KMS-11 (cell line): ENCODE measurements around the gene ERO1A.

Experiments used
- H2AFZ ChIP-seq: fragments of 200-600 bp; sonication (generic); 2 replicates; pipeline ENCODE4 v1.6.1; 2016; ENCODE audit warnings: antibody characterized with exemption, mixed run types, low read depth
- H3K27ac ChIP-seq: fragments of 200-600 bp; sonication (generic); 2 replicates; pipeline ENCODE4 v1.6.1; 2016; ENCODE audit warnings: mild to moderate bottlenecking, mixed run types
- H3K27me3 ChIP-seq: fragments of 200-600 bp; sonication (generic); 2 replicates; pipeline ENCODE4 v1.6.1; 2017; ENCODE audit warnings: mild to moderate bottlenecking, low read depth, mixed run types, moderate library complexity; ENCODE audit not compliant: insufficient read depth
- H3K36me3 ChIP-seq: fragments of 200-600 bp; sonication (generic); 2 replicates; pipeline ENCODE4 v1.6.1; 2017; ENCODE audit warnings: mild to moderate bottlenecking, mixed run types; ENCODE audit not compliant: insufficient read depth
- H3K4me1 ChIP-seq: fragments of 200-600 bp; sonication (generic); 2 replicates; pipeline ENCODE4 v1.6.1; 2016; ENCODE audit warnings: mild to moderate bottlenecking, low read depth, mixed run types; ENCODE audit not compliant: poor library complexity, severe bottlenecking
- H3K4me2 ChIP-seq: fragments of 200-600 bp; sonication (generic); 2 replicates; pipeline ENCODE4 v1.7.0; 2016; ENCODE audit warnings: mild to moderate bottlenecking, mixed run types
- H3K4me3 ChIP-seq: fragments of 200-600 bp; sonication (generic); IDR thresholded peaks from 2 replicates; pipeline ENCODE4 v1.6.1; 2017; ENCODE audit warnings: low read depth, low read length, mixed read lengths; ENCODE audit not compliant: insufficient read depth
- H3K79me2 ChIP-seq: fragments of 200-600 bp; sonication (generic); 2 replicates; pipeline ENCODE4 v1.6.1; 2016; ENCODE audit warnings: low read depth, mixed run types; ENCODE audit not compliant: insufficient read depth
- H3K9ac ChIP-seq: fragments of 200-600 bp; sonication (generic); 2 replicates; pipeline ENCODE4 v1.6.1; 2016; ENCODE audit warnings: mild to moderate bottlenecking, mixed run types
- H4K20me1 ChIP-seq: fragments of 200-600 bp; sonication (generic); 2 replicates; pipeline ENCODE4 v1.6.1; 2016; ENCODE audit warnings: mild to moderate bottlenecking, mixed run types; ENCODE audit not compliant: insufficient read depth
- CTCF ChIP-seq: fragments of 200-600 bp; sonication (generic); conservative IDR thresholded peaks from 2 replicates; pipeline ENCODE4 v1.6.1; 2017; ENCODE audit warnings: low read depth, mild to moderate bottlenecking, antibody characterized with exemption, low read length, moderate library complexity, mixed read lengths

The ERO1A gene

GRCh38 chr14:52703664-52704063 is 8.3 kb upstream of the ERO1A start:
- Histone ChIP-seq H4K20me1 (no peaks in the 10 kb centered on the region), H3K79me2 (peaks cover 16% of the 10 kb centered on the region), H2AFZ (no peak overlapping the region), H3K4me1 (peaks cover 10% of the 10 kb centered on the region), H3K27me3 (no peaks in the 10 kb centered on the region), H3K9ac (no peak overlapping the region), H3K27ac (no peak overlapping the region), H3K36me3 (no peaks in the 10 kb centered on the region; the same call in 1 of the 2 replicates), H3K4me2 (no peak overlapping the region), H3K4me3 (no peak overlapping the region)
- TF ChIP-seq CTCF = no peak

- H3K4me1 ChIP-seq = peaks cover 5% of the 10 kb centered on the region
- no peaks in the 10 kb centered on the region for H4K20me1 ChIP-seq
- H2AFZ ChIP-seq = no peak overlapping the region
- no peak overlapping the region for H3K4me3 ChIP-seq
- peaks cover 12% of the 10 kb centered on the region for H3K79me2 ChIP-seq
- H3K9ac ChIP-seq = no peak overlapping the region
- no peaks in the 10 kb centered on the region for H3K36me3 ChIP-seq
- H3K4me2 ChIP-seq = no peak overlapping the region
- H3K27ac ChIP-seq = no peak overlapping the region
- H3K27me3 ChIP-seq = no peaks in the 10 kb centered on the region
- no peak for TF ChIP-seq CTCF
These were observed 7.9 kb upstream of the ERO1A start for GRCh38 chr14:52703225-52703624.

DNA sequence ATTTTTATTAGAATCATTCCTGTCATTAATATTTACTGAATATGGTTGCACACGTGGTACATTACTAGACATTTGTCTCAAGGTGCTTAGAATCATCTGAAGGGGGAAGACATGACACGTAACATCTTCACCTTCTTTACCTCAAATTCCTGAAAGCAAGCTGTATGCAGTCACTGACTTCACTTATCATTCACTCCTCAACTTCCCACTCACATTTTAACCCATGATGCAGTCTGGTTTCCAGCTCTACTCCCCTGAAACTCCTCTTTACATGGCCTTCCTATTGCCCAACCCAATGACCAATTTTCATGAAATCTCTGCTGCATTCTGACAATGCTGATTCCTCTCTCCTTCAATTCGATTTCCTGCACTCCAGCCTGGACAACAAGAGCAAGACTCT is 5.9 kb upstream of the ERO1A start:
- Histone ChIP-seq H3K4me3 (no peak overlapping the region), H3K4me2 (no peak overlapping the region), H3K79me2 (no peaks in the 10 kb centered on the region), H3K36me3 (no peaks in the 10 kb centered on the region), H3K9ac (no peak overlapping the region), H2AFZ (no peak overlapping the region), H3K4me1 (peaks cover 2% of the 10 kb centered on the region), H4K20me1 (no peaks in the 10 kb centered on the region), H3K27me3 (no peaks in the 10 kb centered on the region), H3K27ac (no peak overlapping the region)
- no peak for TF ChIP-seq CTCF

DNA sequence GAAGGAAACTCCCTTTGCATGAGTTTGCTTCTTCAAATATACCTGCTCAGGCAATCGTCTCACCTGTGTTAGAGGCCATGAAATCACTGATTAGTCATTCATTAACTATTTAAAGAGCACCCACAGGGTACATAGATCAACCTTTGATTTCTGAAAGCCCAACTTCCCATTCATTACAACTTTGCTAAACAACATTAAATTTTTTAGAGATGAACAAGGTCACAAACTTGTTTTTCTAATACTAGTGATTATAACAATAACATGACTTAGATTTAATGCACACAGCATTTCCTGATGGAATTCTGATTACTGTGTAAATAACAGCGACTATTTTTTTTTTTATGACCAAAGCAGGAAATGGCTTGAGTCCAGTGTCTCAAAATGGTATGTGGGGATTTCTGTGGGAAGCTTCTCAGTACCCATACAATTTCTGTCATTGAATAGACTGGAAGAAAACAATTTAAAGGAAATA is 5.4 kb upstream of the ERO1A start:
- TF ChIP-seq CTCF = no peak
- Histone ChIP-seq H3K79me2 (no peaks in the 10 kb centered on the region), H3K27me3 (no peaks in the 10 kb centered on the region), H2AFZ (no peak overlapping the region), H3K4me1 (peaks cover 5% of the 10 kb centered on the region), H3K9ac (no peak overlapping the region), H3K36me3 (no peaks in the 10 kb centered on the region), H3K27ac (no peak overlapping the region), H3K4me2 (no peak overlapping the region), H4K20me1 (no peaks in the 10 kb centered on the region), H3K4me3 (no peak overlapping the region)
